Measurements from ENCODE around the gene OR6C2.

DNA sequence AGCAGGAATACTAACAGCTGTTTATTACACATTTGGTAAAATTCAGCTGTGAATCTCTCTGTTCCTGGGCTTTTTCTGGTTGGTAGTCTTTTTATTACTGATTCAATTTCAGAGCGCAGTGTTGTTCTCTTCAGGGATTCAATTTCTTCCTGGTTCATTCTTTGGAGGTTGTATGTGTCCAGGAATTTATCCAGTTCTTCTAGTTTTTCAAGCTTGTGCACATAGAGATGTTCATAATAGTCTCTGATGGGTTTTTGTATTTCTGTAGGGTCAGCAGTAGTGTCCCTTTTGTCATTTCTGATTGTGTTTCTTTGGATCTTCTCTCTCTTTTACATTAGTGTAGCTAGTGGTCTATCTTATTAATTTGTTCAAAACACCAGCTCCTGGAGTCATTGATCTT is 26.9 kb upstream of the OR6C2 start:
- TF ChIP-seq, protein P1, sequence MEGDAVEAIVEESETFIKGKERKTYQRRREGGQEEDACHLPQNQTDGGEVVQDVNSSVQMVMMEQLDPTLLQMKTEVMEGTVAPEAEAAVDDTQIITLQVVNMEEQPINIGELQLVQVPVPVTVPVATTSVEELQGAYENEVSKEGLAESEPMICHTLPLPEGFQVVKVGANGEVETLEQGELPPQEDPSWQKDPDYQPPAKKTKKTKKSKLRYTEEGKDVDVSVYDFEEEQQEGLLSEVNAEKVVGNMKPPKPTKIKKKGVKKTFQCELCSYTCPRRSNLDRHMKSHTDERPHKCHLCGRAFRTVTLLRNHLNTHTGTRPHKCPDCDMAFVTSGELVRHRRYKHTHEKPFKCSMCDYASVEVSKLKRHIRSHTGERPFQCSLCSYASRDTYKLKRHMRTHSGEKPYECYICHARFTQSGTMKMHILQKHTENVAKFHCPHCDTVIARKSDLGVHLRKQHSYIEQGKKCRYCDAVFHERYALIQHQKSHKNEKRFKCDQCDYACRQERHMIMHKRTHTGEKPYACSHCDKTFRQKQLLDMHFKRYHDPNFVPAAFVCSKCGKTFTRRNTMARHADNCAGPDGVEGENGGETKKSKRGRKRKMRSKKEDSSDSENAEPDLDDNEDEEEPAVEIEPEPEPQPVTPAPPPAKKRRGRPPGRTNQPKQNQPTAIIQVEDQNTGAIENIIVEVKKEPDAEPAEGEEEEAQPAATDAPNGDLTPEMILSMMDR (IDR thresholded peaks at IDR 0.05), result no peak
- no peak for TF ChIP-seq POLR2A (IDR thresholded peaks at IDR 0.05)

All from right lobe of liver (tissue), 4 donors.